Measurements from ENCODE around the gene ZNF346.
"Not testable (repeated sequence)": the region's sequence is repeated elsewhere in the genome, so short reads cannot be mapped to it uniquely, and the experiment has no call there.

ZNF346 gene

GRCh38 chr5:177022386-177023302 lies at the start of gene ZNF346:
Gene ZNF346, plus strand, starts transcription at chr5:177022696. Its CDS starts 43 bp downstream, at chr5:177022739.
- DNase-seq = peak; percentile 92

- DNase-seq = no peak
Observed at GRCh38 chr5:176979669-176980068, 42.8 kb upstream of the ZNF346 start.

DNA sequence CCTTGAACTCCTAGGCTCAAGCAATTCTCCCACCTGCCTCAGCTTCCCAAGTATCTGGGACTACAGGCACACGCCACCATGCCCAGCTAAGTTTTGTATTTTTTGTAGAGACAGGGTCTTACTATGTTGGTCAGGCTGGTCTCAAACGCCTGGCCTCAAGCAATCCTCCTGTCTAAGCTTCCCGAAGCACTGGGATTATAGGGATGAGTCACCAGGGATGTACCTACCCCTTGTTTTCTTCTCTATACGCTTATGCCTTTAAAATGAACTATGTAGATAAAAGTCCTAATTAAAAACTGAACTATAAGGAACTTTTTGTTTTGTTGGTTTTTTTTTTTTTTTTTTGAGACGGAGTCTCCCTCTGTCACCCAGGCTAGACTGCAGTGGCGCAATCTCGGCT lies 41.7 kb upstream of the ZNF346 start:
- no peak for DNase-seq

GRCh38 chr5:176983112-176983511 lies 39.4 kb upstream of the ZNF346 start:
- DNase-seq = not testable (repeated sequence)

GRCh38 chr5:176983593-176983992 lies 38.9 kb upstream of the ZNF346 start:
- not testable (repeated sequence) for DNase-seq

- not testable (repeated sequence) for DNase-seq
Observed at GRCh38 chr5:176984176-176984575, 38.3 kb upstream of the ZNF346 start.

- DNase-seq = peak; percentile 35
Observed at GRCh38 chr5:176985516-176985915, 37.0 kb upstream of the ZNF346 start.

DNA sequence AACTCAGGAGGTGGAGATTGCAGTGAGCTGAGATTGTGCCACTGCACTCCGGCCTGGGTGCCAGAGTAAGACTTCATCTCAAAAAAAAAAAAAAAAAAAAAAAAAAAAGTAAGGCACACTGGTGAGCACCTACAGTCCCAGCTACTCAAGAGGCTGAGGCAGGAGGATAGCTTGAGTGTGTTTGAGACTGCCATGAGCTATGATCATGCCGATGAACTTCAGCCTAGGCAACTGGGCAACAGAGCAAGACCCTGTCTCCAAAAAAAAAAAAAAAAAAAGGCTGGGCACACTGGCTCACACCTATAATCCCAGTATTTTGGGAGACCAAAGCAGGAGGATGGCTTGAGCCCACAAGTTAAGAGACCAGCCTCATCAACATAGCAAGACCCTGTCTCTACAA lies 36.2 kb upstream of the ZNF346 start:
- no peak for DNase-seq

DNA sequence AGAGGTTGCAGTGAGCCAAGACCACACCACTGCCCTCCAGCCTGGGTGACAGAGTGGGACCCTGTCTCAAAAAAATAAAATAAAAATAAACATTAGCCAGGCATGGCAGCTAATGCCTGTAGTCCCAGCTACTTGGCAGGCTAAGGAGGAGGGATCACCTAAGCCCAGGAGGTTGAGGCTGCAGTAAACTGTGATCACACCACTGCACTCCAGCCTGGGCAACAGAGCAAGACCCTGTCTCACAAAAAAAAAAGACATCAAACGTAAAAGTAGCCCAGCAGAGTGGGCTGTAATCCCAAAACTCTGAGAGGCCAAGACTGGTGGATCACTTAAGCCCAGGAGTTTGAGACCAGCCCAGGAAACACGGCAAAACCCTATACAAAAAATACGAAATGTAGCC lies 34.9 kb upstream of the ZNF346 start:
- DNase-seq = no peak

DNA sequence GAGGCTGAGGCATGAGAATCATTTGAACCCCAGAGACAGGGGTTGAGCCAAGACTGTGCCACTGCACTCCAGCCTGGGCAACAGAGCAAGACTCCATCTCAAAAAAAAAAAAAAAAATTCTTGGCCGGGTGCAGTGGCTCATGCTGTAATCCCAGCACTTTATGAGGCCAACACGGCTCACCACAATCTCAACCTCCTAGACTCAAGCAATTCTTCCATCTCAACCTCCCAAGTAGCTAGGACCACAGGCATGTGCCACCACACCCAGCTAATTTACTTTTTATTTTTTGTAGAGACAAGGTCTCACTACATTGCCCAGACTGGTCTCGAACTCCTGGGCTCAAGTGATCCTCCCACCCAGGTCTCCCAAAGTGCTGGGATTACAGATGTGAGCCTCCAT lies 29.4 kb upstream of the ZNF346 start:
- not testable (repeated sequence) for DNase-seq

- no peak for DNase-seq
Observed at GRCh38 chr5:176994460-176995121, 27.9 kb upstream of the ZNF346 start.

- no peak for DNase-seq
Observed at GRCh38 chr5:176995122-176995490, 27.4 kb upstream of the ZNF346 start.

GRCh38 chr5:176995896-176996767 lies 26.4 kb upstream of the ZNF346 start:
- DNase-seq = no peak

DNA sequence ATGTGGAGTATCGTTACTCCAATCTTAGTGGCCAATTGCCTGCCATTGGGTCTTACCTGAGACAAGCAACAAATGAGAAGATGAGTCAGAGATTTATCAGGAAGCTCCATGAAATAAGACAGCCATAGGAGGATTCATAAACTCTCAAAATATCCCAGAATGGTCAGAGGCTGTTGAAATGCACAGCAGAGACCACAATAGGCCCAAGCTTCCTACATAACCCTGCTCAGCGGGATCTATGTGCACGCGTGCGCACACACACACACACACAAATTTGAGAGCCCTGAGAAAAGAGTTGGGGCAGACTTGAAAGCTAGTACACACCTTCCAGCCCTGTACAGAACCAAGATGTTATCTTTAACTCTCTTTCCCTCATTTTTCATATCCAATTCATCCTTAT lies 25.7 kb upstream of the ZNF346 start:
- no peak for DNase-seq

GRCh38 chr5:176998828-176999227 lies 23.7 kb upstream of the ZNF346 start:
- no peak for DNase-seq

- not testable (repeated sequence) for DNase-seq
Observed at GRCh38 chr5:176999526-176999925, 23.0 kb upstream of the ZNF346 start.

DNA sequence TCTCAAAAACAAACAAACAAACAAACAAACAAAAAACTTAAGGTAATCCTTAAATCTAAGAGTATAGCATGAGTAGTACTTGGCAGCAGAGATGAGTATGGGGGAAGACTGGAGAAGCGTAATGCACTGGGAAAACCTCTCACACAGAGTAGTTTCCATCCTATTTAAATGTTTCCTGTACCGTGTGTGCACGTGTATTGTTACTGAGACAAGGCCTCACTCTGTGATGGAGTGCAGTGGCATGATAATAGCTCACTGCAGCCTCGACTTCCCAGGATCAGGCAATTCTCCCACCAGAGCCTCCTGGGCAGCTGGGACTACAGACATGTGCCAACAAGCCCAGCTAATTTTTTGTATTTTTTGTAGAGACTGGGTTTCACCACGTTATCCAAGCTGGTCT lies 18.8 kb upstream of the ZNF346 start:
- DNase-seq = no peak

GRCh38 chr5:177004961-177005360 lies 17.5 kb upstream of the ZNF346 start:
- DNase-seq = no peak

GRCh38 chr5:177005619-177006264 lies 16.8 kb upstream of the ZNF346 start:
- DNase-seq = peak; percentile 65

- peak; percentile 94 for DNase-seq
Observed at GRCh38 chr5:177006265-177006972, 16.1 kb upstream of the ZNF346 start, which contains the start of gene UIMC1. Gene UIMC1, minus strand, starts transcription at chr5:177006779. Its CDS starts 24,164 bp downstream, at chr5:176982615.

DNA sequence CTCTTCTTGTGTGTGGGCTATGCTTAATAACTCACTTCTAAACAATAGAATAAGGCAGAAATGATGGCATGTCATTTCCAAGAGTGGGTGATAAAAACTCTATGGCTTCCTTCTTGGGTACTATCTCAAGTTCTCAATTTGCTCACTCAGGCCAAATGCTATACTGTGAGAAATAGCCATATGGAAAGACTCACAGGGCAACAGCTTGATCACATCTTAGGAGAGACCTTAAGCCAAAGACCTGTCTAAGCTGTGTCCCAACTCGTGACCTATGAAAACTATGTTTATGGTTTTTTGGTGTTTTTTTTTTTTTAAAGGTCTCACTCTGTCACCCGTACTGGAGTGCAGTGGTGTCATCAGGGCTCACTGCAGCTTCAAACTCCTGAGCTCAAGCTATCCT lies 13.8 kb upstream of the ZNF346 start:
- no peak for DNase-seq

GRCh38 chr5:177010153-177010552 lies 12.3 kb upstream of the ZNF346 start:
- DNase-seq = no peak
